ENCODE measurements around the gene MEGF11.

DNA sequence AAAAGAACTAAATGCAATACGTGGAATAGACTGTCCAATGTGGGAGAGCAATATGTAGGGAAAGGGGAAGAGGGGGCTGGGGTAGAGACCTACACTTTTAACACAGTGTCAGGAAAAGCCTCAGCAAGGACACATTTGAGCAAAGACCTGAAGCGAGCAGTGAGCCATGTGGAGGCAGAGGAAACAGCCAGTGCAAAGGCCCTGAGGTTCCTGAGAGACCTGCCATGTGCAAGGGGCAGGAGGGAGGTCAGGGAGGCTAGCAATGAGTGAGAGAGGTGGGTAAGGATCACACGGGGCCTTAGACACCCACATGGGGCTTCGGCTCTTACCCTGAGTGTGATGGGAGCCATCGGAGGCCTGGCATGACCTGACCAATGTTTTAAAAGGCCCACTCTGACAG lies 203.3 kb downstream of the MEGF11 start:
- TF ChIP-seq, protein P1, sequence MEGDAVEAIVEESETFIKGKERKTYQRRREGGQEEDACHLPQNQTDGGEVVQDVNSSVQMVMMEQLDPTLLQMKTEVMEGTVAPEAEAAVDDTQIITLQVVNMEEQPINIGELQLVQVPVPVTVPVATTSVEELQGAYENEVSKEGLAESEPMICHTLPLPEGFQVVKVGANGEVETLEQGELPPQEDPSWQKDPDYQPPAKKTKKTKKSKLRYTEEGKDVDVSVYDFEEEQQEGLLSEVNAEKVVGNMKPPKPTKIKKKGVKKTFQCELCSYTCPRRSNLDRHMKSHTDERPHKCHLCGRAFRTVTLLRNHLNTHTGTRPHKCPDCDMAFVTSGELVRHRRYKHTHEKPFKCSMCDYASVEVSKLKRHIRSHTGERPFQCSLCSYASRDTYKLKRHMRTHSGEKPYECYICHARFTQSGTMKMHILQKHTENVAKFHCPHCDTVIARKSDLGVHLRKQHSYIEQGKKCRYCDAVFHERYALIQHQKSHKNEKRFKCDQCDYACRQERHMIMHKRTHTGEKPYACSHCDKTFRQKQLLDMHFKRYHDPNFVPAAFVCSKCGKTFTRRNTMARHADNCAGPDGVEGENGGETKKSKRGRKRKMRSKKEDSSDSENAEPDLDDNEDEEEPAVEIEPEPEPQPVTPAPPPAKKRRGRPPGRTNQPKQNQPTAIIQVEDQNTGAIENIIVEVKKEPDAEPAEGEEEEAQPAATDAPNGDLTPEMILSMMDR (IDR thresholded peaks at IDR 0.05) = no peak
- TF ChIP-seq POLR2A (IDR thresholded peaks at IDR 0.05) = no peak
